Measurements from ENCODE around the gene BLNK.
A peak's percentile ranks its signal among the peaks of the same experiment; 100 is the strongest.

The BLNK gene

GRCh38 chr10:96261930-96262329 lies 9.4 kb downstream of the BLNK start:
- DNase-seq (ENCODE audit: low read depth), result no peak

GRCh38 chr10:96261132-96261531 lies 10.2 kb downstream of the BLNK start:
- no peak for DNase-seq (ENCODE audit: low read depth)

DNA sequence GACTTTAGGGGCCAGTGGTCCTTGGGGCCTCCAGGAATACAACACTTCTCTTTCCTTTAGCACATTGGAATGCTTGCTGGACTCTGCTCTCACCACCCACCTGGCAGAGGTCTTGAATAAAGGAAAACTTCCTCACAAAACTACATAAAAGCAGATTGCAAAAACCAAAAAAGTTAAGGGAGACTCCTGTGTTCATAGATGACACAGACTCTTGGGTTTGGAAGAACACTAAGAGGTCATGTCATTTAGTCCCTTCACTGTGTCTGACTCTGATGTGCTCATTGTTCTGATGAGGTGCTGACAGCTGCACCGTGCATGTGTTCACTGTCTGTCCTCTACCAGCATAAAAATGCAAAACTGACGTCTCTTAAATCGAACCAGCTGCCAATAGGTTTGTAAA lies 11.4 kb downstream of the BLNK start:
- DNase-seq (ENCODE audit: low read depth), result no peak

GRCh38 chr10:96259150-96259549 lies 12.2 kb downstream of the BLNK start:
- DNase-seq (ENCODE audit: low read depth), result no peak

DNA sequence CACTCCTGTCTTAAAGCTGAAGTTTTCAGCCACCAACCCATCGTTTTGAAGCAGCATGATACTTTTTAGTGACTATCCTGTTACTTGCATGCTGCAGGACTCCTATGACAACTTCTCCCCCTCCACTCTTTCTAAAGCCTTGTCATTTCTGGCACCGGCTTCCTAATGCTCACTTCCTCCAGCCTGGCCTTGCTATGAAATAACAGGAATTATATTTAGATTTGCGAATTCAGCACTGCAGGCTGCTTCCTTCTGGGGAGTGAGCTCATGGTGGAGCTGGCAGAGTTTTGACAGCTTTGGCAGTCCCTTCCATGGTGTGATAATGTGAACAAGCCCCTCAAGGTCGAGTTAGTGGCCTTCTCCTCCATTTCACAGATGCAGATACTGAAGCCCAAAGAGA lies 13.4 kb downstream of the BLNK start:
- DNase-seq (ENCODE audit: low read depth), result no peak

GRCh38 chr10:96255549-96256333 lies 15.6 kb downstream of the BLNK start:
- DNase-seq (ENCODE audit: low read depth), result no peak

- no peak for DNase-seq (ENCODE audit: low read depth)
Measured at GRCh38 chr10:96254976-96255375, 16.4 kb downstream of the BLNK start.

GRCh38 chr10:96252730-96253129 lies 18.6 kb downstream of the BLNK start:
- no peak for DNase-seq (ENCODE audit: low read depth)

GRCh38 chr10:96250349-96250748 lies 21.0 kb downstream of the BLNK start:
- DNase-seq (ENCODE audit: low read depth), result no peak

DNA sequence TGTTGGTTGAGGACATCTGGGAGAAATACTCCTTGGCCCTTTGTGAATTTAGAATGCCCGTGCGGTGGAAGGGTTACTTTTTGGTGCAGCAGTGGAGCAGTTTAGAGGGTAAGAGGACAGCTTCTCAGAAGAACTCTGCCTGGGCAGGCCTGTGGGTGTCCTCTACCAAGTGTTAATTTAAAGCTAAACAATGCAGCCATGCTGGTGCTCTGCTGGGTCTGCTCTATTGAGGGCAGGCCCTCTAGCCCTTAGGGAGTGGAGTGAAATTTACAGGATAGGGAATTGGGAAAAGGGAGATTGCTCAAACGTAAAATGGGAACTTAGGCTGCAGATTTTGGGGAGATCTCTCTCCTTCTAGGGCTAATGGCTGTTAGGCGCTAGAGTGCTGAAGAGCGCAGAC lies 22.1 kb downstream of the BLNK start:
- no peak for DNase-seq (ENCODE audit: low read depth)

- DNase-seq (ENCODE audit: low read depth), result no peak
Measured at GRCh38 chr10:96244354-96244753, 27.0 kb downstream of the BLNK start.

DNA sequence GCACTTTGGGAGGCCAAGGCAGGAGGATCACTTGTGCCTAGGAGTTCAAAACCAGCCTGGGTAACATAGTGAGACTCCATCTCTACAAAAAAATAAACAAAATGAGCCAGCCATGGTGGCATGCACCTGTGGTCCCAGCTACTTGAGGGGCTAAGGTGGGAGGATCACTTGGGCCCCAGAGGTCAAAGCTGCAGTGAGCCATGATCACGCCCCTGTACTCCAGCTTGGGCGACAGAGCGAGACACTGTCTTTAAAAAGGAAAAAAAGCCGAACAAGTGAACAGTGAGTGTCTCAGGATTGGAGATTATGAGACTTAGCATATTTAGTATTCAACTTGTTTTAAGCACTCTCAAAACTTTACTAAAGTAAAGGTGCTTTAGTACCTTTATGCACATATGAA lies 28.1 kb downstream of the BLNK start:
- DNase-seq (ENCODE audit: low read depth), result no peak

- DNase-seq (ENCODE audit: low read depth), result no peak
Measured at GRCh38 chr10:96242822-96243221, 28.5 kb downstream of the BLNK start.

GRCh38 chr10:96238646-96239623 lies 32.4 kb downstream of the BLNK start:
- DNase-seq (ENCODE audit: low read depth), result no peak

DNA sequence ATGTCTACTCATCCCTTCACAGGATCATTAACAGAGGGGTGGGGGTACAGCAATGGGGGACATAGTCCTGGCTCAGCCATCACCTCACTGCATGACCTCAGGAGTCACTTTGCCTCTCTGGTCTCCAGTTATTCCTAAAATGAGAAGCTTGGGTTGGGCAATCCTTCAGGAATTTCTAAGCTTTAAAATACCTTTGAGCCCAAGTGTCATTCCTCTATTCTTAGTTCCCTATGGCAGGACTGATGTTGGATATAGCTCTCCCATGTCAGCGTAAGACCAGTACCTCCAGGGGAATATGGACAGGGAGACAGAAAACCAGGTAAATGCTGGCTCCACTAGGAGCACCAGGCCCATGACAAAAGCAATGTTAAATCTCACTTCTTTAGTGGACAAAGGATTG lies 34.5 kb downstream of the BLNK start:
- no peak for DNase-seq (ENCODE audit: low read depth)

GRCh38 chr10:96236090-96236478 lies 35.3 kb downstream of the BLNK start:
- no peak for DNase-seq (ENCODE audit: low read depth)

DNA sequence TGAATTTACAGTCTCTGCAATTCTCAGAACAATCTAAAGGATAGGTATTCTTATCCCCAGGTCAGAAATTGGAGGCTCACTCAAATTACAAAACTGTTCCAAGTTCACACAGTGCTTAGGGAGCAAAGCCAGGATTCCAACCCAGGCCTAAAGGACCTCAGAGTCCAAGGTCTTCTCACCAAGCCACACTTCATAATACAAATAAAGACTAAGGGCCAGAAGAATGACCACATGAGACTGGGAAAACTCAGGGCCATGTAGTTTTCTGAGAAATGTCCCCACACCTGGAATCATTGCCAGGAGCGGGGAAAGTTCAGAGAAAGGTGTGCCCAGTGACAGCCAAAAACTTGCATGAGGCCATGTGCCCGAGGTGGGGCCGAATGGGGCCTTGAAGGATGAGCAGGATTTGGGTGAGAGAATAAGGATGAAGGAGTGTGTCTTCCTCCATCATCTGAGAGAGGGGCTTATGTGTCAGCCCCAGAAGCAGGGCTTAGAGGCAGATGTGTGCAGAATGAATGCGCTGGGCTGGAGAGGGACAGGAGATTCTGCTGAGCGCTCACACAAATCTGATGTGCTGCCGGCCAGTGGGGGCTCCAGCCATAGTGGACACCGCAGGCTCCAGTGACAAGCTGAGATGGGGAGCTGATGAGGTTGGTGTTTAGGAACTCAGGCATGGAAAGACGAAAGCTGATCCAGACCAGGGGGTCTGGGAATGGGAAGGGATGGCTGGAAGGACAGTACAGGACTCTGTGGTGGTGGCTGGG lies 35.9 kb downstream of the BLNK start:
- no peak for DNase-seq (ENCODE audit: low read depth)

DNA sequence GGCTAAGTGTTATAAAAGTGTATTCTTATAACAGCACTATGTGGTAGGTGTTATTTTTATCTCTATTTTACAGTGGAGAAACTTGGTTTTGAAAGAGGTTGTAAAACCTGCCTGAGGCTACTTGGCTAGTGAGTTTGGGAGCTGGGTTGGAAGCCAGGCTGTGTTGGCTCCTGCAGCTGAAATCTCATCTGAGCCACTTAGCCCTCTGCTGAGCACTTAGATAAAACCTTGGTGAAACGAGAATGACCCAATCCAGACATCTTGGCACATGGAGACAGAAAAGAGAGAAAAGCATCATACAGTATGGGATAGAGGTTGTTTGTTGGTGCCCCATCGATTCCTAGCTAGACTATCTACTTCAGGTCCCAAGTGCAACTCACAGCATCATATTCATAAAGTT lies 37.4 kb downstream of the BLNK start:
- DNase-seq (ENCODE audit: low read depth), result no peak

DNA sequence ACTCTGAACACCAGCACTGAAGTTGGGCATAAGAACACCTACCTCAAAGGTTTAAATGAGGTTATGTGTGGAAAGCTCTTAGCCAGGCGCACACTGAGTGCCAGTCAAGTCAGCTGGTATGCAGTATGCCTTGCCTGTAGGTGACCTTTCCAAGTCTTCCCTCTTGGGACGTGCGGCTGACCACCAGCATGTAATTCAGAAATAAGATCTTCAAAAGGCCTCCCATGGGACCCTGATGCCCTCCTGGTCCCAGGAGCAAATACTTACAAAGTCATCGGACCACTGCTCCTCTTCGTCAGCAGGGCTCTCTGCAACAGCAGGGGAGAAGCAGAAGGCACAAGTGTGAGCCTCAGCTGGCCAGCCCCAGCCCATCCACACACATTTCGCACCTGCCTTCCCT lies 40.8 kb downstream of the BLNK start:
- no peak for DNase-seq (ENCODE audit: low read depth)

- DNase-seq (ENCODE audit: low read depth), result peak; percentile 23
Measured at GRCh38 chr10:96229568-96230030, 41.8 kb downstream of the BLNK start.

GRCh38 chr10:96228408-96228994 lies 42.9 kb downstream of the BLNK start:
- DNase-seq (ENCODE audit: low read depth), result no peak

GRCh38 chr10:96227206-96227605 lies 44.2 kb downstream of the BLNK start:
- DNase-seq (ENCODE audit: low read depth), result no peak

Data from HS-5 (cell line).